PC-3 (cell line): ENCODE results near the gene EIF3M.

ENCODE experiments used
- EZH2phosphoT487 ChIP-seq: fragments of 300-600 bp; sonication (generic); IDR thresholded peaks from 2 replicates; pipeline ENCODE4 v1.6.1; 2018; ENCODE audit warnings: mild to moderate bottlenecking, antibody characterized with exemption, low read length, borderline replicate concordance
- TF ChIP-seq, protein P1 (sequence below): fragments of 300-600 bp; sonication (generic); conservative IDR thresholded peaks from 2 replicates; pipeline ENCODE4 v1.5.1; 2017; ENCODE audit warnings: antibody characterized with exemption, low read depth, mild to moderate bottlenecking, low read length

DNA sequence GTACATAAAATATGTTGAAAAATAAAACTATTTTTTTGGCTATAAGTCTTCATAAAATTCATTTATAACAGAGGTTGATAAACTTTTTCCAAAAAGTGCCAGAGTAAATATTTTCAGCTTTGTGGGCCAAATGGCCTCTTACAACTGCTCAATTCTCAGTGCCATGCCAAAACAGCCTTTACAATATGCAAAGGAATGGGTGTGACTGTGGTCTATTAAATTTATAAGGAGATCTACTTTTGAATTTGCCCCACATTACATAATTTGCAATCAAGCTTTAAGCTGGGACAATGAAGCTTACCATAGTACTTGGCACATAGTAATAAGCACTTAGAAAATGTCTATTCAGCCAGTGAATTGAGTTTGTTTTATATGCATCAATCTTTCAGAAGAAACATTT lies 22.6 kb downstream of the EIF3M start:
- no peak for TF ChIP-seq EZH2phosphoT487
- TF ChIP-seq, protein P1, sequence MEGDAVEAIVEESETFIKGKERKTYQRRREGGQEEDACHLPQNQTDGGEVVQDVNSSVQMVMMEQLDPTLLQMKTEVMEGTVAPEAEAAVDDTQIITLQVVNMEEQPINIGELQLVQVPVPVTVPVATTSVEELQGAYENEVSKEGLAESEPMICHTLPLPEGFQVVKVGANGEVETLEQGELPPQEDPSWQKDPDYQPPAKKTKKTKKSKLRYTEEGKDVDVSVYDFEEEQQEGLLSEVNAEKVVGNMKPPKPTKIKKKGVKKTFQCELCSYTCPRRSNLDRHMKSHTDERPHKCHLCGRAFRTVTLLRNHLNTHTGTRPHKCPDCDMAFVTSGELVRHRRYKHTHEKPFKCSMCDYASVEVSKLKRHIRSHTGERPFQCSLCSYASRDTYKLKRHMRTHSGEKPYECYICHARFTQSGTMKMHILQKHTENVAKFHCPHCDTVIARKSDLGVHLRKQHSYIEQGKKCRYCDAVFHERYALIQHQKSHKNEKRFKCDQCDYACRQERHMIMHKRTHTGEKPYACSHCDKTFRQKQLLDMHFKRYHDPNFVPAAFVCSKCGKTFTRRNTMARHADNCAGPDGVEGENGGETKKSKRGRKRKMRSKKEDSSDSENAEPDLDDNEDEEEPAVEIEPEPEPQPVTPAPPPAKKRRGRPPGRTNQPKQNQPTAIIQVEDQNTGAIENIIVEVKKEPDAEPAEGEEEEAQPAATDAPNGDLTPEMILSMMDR, result no peak
